GM23338 (cell line): ENCODE results near the gene CAMTA1. TPM values are rescaled to one million over a fixed set of nuclear protein-coding genes. Genes with fewer than 3 reads are reported as not detected.

Experiments used
- ATAC-seq: fragments of 200-7000 bp; cut with Tn5 transposase; 3 replicates; pipeline ENCODE4 v1.9.1; 2020
- DNase-seq: peaks from one replicate; pipeline ENCODE4 v3.0.0-alpha.2; 2015; ENCODE audit warnings: low spot score
- H2AFZ ChIP-seq: fragments of 200-600 bp; sonication (generic); 2 replicates; pipeline ENCODE4 v1.8.0; 2016; ENCODE audit warnings: antibody characterized with exemption, mild to moderate bottlenecking, moderate library complexity
- H3F3A ChIP-seq: fragments of 200-600 bp; sonication (generic); replicated peaks from 2 replicates; pipeline ENCODE4 v1.8.0; 2017; ENCODE audit warnings: antibody characterized with exemption, mixed run types, low read depth
- H3K27ac ChIP-seq: fragments of 200-600 bp; sonication (generic); 2 replicates; pipeline ENCODE4 v1.6.1; 2016; ENCODE audit warnings: low read depth
- H3K27me3 ChIP-seq: fragments of 200-600 bp; sonication (generic); 2 replicates; pipeline ENCODE4 v1.8.0; 2016; ENCODE audit warnings: mild to moderate bottlenecking, mixed run types, moderate library complexity; ENCODE audit not compliant: insufficient read depth
- H3K36me3 ChIP-seq: fragments of 200-600 bp; sonication (generic); 2 replicates; pipeline ENCODE4 v1.8.0; 2016; ENCODE audit warnings: mild to moderate bottlenecking; ENCODE audit not compliant: insufficient read depth
- H3K4me1 ChIP-seq: fragments of 200-600 bp; sonication (generic); 2 replicates; pipeline ENCODE4 v1.8.0; 2016; ENCODE audit warnings: mild to moderate bottlenecking, moderate library complexity; ENCODE audit not compliant: insufficient read depth
- H3K4me2 ChIP-seq: fragments of 200-600 bp; sonication (generic); 2 replicates; pipeline ENCODE4 v1.7.1; 2017; ENCODE audit warnings: mixed run types
- H3K4me3 ChIP-seq: fragments of 200-600 bp; sonication (generic); 2 replicates; pipeline ENCODE4 v1.6.1; 2016; ENCODE audit warnings: mixed run types
- H3K79me2 ChIP-seq: fragments of 200-600 bp; sonication (generic); replicated peaks from 2 replicates; pipeline ENCODE4 v1.8.0; 2017; ENCODE audit warnings: mild to moderate bottlenecking; ENCODE audit not compliant: insufficient read depth
- H3K9me2 ChIP-seq: fragments of 200-600 bp; sonication (generic); 2 replicates; pipeline ENCODE4 v1.8.0; 2017; ENCODE audit not compliant: insufficient read depth
- H4K20me1 ChIP-seq: fragments of 200-600 bp; sonication (generic); replicated peaks from 2 replicates; pipeline ENCODE4 v1.8.0; 2017; ENCODE audit warnings: mild to moderate bottlenecking; ENCODE audit not compliant: insufficient read depth
- H3K27ac Mint-ChIP-seq: 2 replicates; pipeline ENCODE4 v1.8.0; 2020; ENCODE audit warnings: inconsistent platforms, mild to moderate bottlenecking, moderate library complexity, mixed read lengths
- H3K27me3 Mint-ChIP-seq: 3 replicates; pipeline ENCODE4 v1.8.0; 2022; ENCODE audit warnings: low read depth, mild to moderate bottlenecking, moderate library complexity, mixed read lengths, inconsistent platforms; ENCODE audit not compliant: insufficient read depth, poor library complexity
- H3K36me3 Mint-ChIP-seq: 3 replicates; pipeline ENCODE4 v1.8.0; 2021; ENCODE audit warnings: low read depth, mild to moderate bottlenecking, inconsistent platforms, moderate library complexity, mixed read lengths
- H3K4me1 Mint-ChIP-seq: 3 replicates; pipeline ENCODE4 v1.8.0; 2020; ENCODE audit warnings: mild to moderate bottlenecking, inconsistent platforms, mixed read lengths
- H3K4me3 Mint-ChIP-seq: 3 replicates; pipeline ENCODE4 v1.8.0; 2021; ENCODE audit warnings: moderate library complexity, mild to moderate bottlenecking, inconsistent platforms, mixed read lengths
- H3K9me3 Mint-ChIP-seq: 3 replicates; pipeline ENCODE4 v1.8.0; 2020; ENCODE audit warnings: moderate library complexity, mild to moderate bottlenecking, inconsistent platforms, mixed read lengths
- EZH2 ChIP-seq: fragments of 200-600 bp; sonication (generic); IDR thresholded peaks from one replicate; pipeline ENCODE4 v1.8.0; 2017; ENCODE audit warnings: antibody characterized with exemption, mild to moderate bottlenecking, low read depth; ENCODE audit not compliant: unreplicated experiment
- EZH2phosphoT487 ChIP-seq: fragments of 200-600 bp; sonication (generic); IDR thresholded peaks from one replicate; pipeline ENCODE4 v1.8.1; 2018; ENCODE audit warnings: antibody characterized with exemption; ENCODE audit not compliant: unreplicated experiment
- JUNB ChIP-seq: IDR thresholded peaks from one replicate; pipeline ENCODE4 v1.6.1; 2016; ENCODE audit warnings: antibody characterized with exemption; ENCODE audit not compliant: unreplicated experiment
- POLR2AphosphoS5 ChIP-seq: IDR thresholded peaks from 2 replicates; pipeline ENCODE4 v1.6.1; 2016; ENCODE audit warnings: antibody characterized with exemption, low read depth
- polyA plus RNA-seq: library from polyadenylated mRNA; unstranded; fragments of >200 nt; fragmentation: Nextera tagmentation; extraction: Ambion mirVana; gene quantifications from 2 replicates; pipeline ENCODE4 v1.2.1, GENCODE V29; 2016
- total RNA-seq: library from RNA; depleted of rRNA; stranded (reverse); fragments of >200 nt; shearing (Covaris generic); gene quantifications from 2 replicates; pipeline ENCODE4 v1.2.3, GENCODE V29; 2014
- TF ChIP-seq, protein P1 (sequence below): fragments of 250-450 bp; sonication (Bioruptor Pico); IDR thresholded peaks from 2 replicates; pipeline ENCODE4 v1.5.0; 2020; ENCODE audit warnings: mild to moderate bottlenecking, moderate library complexity
- TF ChIP-seq, protein P2 (sequence below): IDR thresholded peaks from 2 replicates; pipeline ENCODE4 v1.6.1; 2016; ENCODE audit warnings: antibody characterized with exemption
- TF ChIP-seq, protein P3 (sequence below), 2 experiments: fragments of 200-600 bp in 1 of 2; sonication (generic) in 1 of 2; conservative IDR thresholded peaks; 2 replicates each; pipeline versions ENCODE4 v1.5.1 to v1.6.1; 2016 to 2017; ENCODE audit warnings: antibody characterized with exemption in 2 of 2, low read depth in 2 of 2, mild to moderate bottlenecking in 2 of 2, moderate library complexity in 1 of 2

The CAMTA1 gene
- total and polyA plus RNA-seq, 2 experiments from 2014 or later, result 115 to 519 TPM

DNA sequence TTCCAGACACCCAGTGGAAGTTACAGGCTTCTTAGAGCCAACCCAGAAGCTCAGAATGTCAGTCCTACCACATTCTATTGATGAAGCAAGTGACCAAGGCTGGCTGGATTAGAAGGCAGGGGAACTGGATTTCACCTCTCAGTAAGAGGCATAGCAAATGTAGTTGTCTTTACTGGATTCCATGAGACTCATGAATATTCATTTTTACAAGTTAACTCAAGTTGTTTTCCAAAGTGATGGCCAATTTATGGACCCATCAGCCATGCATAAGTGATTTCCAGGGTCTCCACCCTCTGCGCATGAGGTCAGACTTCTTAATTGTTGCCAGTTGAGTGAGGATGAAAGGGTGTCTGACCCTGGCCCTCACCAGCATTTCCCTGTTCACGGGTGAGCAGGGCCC lies 559.0 kb downstream of the CAMTA1 start (continued):
- TF ChIP-seq JUNB (no peak), EZH2phosphoT487 (no peak)
- TF ChIP-seq, protein P1, sequence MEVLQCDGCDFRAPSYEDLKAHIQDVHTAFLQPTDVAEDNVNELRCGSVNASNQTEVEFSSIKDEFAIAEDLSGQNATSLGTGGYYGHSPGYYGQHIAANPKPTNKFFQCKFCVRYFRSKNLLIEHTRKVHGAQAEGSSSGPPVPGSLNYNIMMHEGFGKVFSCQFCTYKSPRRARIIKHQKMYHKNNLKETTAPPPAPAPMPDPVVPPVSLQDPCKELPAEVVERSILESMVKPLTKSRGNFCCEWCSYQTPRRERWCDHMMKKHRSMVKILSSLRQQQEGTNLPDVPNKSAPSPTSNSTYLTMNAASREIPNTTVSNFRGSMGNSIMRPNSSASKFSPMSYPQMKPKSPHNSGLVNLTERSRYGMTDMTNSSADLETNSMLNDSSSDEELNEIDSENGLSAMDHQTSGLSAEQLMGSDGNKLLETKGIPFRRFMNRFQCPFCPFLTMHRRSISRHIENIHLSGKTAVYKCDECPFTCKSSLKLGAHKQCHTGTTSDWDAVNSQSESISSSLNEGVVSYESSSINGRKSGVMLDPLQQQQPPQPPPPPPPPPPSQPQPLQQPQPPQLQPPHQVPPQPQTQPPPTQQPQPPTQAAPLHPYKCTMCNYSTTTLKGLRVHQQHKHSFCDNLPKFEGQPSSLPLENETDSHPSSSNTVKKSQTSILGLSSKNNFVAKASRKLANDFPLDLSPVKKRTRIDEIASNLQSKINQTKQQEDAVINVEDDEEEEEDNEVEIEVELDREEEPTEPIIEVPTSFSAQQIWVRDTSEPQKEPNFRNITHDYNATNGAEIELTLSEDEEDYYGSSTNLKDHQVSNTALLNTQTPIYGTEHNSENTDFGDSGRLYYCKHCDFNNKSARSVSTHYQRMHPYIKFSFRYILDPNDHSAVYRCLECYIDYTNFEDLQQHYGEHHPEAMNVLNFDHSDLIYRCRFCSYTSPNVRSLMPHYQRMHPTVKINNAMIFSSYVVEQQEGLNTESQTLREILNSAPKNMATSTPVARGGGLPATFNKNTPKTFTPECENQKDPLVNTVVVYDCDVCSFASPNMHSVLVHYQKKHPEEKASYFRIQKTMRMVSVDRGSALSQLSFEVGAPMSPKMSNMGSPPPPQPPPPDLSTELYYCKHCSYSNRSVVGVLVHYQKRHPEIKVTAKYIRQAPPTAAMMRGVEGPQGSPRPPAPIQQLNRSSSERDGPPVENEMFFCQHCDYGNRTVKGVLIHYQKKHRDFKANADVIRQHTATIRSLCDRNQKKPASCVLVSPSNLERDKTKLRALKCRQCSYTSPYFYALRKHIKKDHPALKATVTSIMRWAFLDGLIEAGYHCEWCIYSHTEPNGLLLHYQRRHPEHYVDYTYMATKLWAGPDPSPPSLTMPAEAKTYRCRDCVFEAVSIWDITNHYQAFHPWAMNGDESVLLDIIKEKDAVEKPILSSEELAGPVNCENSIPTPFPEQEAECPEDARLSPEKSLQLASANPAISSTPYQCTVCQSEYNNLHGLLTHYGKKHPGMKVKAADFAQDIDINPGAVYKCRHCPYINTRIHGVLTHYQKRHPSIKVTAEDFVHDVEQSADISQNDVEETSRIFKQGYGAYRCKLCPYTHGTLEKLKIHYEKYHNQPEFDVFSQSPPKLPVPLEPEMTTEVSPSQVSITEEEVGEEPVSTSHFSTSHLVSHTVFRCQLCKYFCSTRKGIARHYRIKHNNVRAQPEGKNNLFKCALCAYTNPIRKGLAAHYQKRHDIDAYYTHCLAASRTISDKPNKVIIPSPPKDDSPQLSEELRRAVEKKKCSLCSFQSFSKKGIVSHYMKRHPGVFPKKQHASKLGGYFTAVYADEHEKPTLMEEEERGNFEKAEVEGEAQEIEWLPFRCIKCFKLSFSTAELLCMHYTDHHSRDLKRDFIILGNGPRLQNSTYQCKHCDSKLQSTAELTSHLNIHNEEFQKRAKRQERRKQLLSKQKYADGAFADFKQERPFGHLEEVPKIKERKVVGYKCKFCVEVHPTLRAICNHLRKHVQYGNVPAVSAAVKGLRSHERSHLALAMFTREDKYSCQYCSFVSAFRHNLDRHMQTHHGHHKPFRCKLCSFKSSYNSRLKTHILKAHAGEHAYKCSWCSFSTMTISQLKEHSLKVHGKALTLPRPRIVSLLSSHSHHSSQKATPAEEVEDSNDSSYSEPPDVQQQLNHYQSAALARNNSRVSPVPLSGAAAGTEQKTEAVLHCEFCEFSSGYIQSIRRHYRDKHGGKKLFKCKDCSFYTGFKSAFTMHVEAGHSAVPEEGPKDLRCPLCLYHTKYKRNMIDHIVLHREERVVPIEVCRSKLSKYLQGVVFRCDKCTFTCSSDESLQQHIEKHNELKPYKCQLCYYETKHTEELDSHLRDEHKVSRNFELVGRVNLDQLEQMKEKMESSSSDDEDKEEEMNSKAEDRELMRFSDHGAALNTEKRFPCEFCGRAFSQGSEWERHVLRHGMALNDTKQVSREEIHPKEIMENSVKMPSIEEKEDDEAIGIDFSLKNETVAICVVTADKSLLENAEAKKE (CRISPR knock-in tag), result no peak

DNA sequence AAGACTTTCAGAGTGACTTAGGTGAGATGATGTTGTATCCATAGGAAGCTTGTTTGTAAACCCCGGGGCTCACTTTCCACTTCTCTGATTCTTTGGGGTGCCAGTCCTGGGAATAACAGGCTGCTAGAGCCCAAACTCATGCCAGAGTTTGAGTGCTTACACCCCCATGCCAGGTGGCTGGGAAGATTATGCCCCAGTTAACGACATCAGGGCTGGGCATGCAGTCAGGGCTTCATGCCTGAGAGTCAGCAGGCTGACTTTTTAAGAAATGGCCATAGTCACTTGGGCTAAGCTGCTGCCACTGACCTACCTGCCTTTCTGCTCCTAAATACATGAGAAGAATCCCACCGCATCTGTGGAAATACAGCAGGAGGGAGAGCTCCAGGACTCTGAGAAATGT lies 560.3 kb downstream of the CAMTA1 start:
- Histone ChIP-seq H3K4me1 (no peaks in the 10 kb centered on the region), H3F3A (no peaks in the 10 kb centered on the region), H3K79me2 (no peaks in the 10 kb centered on the region), H4K20me1 (no peaks in the 10 kb centered on the region), H3K36me3 (no peaks in the 10 kb centered on the region), H3K27ac (no peak overlapping the region), H3K4me2 (no peak overlapping the region), H3K9me2 (no peaks in the 10 kb centered on the region; the same call in 1 of the 2 replicates), H3K4me3 (no peak overlapping the region), H2AFZ (no peak overlapping the region), H3K27me3 (no peaks in the 10 kb centered on the region)
- peaks cover 4% of the 10 kb centered on the region; the same call in 1 of the 3 replicates for H3K4me1 Mint-ChIP-seq
- no peak overlapping the region for H3K4me3 Mint-ChIP-seq
- H3K27me3 Mint-ChIP-seq, result peaks cover 1% of the 10 kb centered on the region
- DNase-seq, result no peak
- H3K9me3 Mint-ChIP-seq, result no peaks in the 10 kb centered on the region
- no peaks in the 10 kb centered on the region for H3K36me3 Mint-ChIP-seq
- no peak overlapping the region for H3K27ac Mint-ChIP-seq
- no peak for ATAC-seq
- no peak for TF ChIP-seq EZH2
- TF ChIP-seq JUNB, result no peak
- TF ChIP-seq, protein P2, sequence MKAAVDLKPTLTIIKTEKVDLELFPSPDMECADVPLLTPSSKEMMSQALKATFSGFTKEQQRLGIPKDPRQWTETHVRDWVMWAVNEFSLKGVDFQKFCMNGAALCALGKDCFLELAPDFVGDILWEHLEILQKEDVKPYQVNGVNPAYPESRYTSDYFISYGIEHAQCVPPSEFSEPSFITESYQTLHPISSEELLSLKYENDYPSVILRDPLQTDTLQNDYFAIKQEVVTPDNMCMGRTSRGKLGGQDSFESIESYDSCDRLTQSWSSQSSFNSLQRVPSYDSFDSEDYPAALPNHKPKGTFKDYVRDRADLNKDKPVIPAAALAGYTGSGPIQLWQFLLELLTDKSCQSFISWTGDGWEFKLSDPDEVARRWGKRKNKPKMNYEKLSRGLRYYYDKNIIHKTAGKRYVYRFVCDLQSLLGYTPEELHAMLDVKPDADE, result no peak
- TF ChIP-seq, protein P3, sequence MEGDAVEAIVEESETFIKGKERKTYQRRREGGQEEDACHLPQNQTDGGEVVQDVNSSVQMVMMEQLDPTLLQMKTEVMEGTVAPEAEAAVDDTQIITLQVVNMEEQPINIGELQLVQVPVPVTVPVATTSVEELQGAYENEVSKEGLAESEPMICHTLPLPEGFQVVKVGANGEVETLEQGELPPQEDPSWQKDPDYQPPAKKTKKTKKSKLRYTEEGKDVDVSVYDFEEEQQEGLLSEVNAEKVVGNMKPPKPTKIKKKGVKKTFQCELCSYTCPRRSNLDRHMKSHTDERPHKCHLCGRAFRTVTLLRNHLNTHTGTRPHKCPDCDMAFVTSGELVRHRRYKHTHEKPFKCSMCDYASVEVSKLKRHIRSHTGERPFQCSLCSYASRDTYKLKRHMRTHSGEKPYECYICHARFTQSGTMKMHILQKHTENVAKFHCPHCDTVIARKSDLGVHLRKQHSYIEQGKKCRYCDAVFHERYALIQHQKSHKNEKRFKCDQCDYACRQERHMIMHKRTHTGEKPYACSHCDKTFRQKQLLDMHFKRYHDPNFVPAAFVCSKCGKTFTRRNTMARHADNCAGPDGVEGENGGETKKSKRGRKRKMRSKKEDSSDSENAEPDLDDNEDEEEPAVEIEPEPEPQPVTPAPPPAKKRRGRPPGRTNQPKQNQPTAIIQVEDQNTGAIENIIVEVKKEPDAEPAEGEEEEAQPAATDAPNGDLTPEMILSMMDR (conservative IDR thresholded peaks at IDR 0.05; ENCODE audit: low read depth in 2 of 2), result no peak
- TF ChIP-seq, protein P1 (CRISPR knock-in tag), result no peak
- TF ChIP-seq POLR2AphosphoS5, result no peak
